GM18517 (cell line): ENCODE measurements around the gene CFLAR.
"Not testable (repeated sequence)": the region's sequence is repeated elsewhere in the genome, so short reads cannot be mapped to it uniquely, and the experiment has no call there.

ENCODE experiments used
- ATAC-seq: cut with Tn5 transposase; IDR thresholded peaks from one replicate; pipeline ENCODE4 v1.9.1; 2021; ENCODE audit warnings: mild to moderate bottlenecking, moderate library complexity; ENCODE audit not compliant: unreplicated experiment

Gene CFLAR

GRCh38 chr2:201174687-201175086 lies 58.7 kb downstream of the CFLAR start:
- no peak for ATAC-seq

DNA sequence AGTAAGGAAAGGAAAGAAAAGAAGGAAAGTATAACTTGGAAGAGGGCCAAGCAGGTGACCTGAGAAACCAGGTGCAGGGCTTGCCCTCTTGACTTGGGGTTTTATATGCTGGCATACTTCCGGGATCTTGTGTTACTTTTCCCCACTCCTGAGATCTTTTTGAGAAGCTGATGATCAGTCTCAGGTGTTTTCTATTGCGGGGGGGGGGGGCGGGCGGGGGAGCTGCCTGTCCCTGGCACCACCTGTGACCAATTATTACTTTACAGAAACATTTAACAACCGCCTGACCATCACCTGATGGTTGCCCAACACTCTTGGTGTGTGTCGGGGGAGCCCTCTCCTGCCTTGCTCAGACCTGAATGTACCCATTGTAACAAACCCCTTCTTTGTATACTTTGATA lies 60.1 kb downstream of the CFLAR start:
- ATAC-seq: no peak

DNA sequence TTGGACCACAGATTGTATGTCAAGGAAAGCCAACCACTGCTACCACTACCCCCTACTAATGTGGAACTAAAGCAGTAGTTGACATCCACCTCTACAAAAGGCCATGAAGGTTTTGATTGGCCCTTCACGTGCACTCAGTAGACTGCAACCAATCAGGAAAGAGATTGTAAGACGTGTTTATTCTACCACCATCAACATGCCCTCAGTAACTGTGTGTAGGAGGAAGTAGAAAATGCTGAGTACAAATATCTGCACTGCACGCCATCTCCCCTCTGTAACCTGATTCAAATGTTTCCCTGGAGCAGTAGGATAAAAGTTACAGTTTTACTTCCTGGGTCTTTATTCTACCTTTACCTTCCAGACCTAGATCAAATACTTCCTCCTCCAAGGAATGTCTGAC lies 64.0 kb downstream of the CFLAR start:
- ATAC-seq: no peak

- ATAC-seq: peak; percentile 74
Measured at GRCh38 chr2:201182650-201183364, 66.8 kb downstream of the CFLAR start, which contains the start of gene CASP10. CASP10 (plus strand) TSS chr2:201183141; CDS start chr2:201185778, 2,637 bp downstream.

DNA sequence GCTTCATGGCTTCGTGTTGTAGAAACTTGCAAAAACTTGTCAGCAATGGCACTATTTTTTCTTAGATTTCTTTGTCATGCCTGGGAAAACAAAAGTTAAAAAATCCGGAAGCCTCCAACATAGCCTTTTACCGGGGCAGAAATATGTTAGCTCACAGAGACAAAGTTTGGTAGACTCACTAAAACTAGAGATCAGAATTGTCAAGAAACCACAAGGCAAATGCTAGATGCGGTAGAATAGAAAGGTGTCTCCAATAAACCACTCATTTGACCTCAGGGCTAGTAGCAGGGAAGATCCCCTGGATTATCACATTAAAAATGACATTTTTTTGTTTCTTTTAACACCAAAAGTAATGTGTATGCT lies 67.4 kb downstream of the CFLAR start:
- ATAC-seq: no peak

GRCh38 chr2:201183835-201184234 lies 67.9 kb downstream of the CFLAR start:
- ATAC-seq: not testable (repeated sequence)

GRCh38 chr2:201184248-201184647 lies 68.3 kb downstream of the CFLAR start:
- not testable (repeated sequence) for ATAC-seq

DNA sequence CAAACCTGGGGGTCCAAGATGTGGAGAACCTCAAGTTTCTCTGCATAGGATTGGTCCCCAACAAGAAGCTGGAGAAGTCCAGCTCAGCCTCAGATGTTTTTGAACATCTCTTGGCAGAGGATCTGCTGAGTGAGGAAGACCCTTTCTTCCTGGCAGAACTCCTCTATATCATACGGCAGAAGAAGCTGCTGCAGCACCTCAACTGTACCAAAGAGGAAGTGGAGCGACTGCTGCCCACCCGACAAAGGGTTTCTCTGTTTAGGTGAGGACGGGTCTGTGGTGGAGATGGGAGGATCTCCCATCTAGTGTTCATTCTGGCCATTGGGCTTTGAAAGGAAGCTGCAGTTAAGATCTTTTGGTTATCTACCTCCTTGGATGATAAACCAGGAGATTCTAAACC lies 69.9 kb downstream of the CFLAR start:
- no peak for ATAC-seq

DNA sequence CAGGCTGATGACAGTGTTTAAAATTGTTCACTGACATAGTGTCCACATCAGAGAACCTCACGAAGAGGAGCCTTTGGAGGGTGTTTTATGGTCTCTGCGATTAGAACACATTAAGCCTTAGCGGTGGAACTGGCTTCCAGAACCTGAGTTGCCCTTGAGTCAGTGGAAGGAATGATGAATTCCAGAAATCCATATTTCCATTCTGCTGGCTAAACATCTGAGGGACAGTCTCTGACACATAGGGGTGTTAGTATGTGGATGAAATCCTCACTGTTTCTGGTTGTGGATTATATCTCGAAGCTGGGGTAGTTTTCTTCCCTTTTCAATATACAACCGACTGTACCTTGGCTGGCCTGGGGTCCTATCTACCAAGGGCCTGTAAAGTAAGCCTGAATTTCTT lies 71.0 kb downstream of the CFLAR start:
- no peak for ATAC-seq

GRCh38 chr2:201188449-201188848 lies 72.5 kb downstream of the CFLAR start:
- no peak for ATAC-seq

DNA sequence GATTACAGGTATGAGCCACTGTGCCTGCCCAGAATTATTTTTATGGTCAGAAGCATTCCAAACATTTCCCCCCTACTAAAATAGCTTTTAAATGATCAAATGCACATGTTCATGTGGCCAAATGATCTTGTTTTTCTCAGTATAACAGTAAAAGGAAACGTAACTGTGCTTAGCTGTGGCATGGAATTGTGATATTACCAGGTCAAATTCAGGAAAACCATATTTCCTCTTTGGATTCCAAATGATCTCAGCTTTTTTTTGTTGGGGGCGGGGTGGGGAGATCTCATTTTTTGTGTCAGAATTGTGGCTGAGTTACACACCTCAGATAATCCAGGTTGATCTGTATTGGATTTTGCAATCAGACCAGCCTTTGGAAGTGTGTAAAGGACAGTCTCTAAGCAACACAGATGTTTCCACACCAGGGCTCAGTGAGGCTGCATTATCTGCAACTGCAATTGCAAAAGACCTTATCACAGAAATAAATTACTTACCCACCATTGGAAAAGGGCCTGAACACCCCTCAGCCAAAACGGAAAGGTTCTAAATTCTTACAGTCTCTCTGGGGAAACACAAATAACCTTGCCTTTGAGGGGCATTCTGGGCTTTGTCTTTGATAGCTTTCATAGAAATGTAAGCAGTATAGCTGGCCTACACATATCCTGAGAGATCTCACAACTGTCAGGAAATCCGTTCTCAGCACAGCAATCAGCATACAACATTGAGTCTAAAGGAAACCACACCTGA lies 75.3 kb downstream of the CFLAR start:
- peak; percentile 37 for ATAC-seq

- peak; percentile 91 for ATAC-seq
Measured at GRCh38 chr2:201194097-201194496, 78.1 kb downstream of the CFLAR start.

DNA sequence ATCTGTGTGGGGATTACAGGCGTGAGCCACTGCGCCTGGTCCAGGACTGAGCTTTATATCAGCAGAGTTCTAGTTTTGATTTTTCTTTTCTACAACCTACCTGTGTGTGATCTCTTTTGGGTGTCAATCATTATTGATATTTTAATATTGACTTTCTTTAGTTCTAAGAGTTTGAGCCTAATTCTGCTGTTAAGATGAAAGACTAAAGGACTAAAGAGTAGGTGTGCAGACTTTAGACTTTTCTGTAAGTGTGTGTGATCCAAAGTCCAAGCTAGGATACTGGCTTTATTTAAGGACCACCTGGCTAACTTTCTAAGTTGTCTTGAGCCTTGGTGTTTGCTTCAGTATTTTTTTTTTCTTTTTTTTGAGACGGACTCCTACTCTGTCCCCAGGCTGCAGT lies 79.4 kb downstream of the CFLAR start:
- no peak for ATAC-seq

- ATAC-seq: no peak
Measured at GRCh38 chr2:201196003-201196402, 80.0 kb downstream of the CFLAR start.

- ATAC-seq: no peak
Measured at GRCh38 chr2:201196803-201197202, 80.8 kb downstream of the CFLAR start.

- no peak for ATAC-seq
Measured at GRCh38 chr2:201197781-201198180, 81.8 kb downstream of the CFLAR start.

GRCh38 chr2:201199847-201200246 lies 83.9 kb downstream of the CFLAR start:
- no peak for ATAC-seq

- no peak for ATAC-seq
Measured at GRCh38 chr2:201200345-201200744, 84.4 kb downstream of the CFLAR start.

DNA sequence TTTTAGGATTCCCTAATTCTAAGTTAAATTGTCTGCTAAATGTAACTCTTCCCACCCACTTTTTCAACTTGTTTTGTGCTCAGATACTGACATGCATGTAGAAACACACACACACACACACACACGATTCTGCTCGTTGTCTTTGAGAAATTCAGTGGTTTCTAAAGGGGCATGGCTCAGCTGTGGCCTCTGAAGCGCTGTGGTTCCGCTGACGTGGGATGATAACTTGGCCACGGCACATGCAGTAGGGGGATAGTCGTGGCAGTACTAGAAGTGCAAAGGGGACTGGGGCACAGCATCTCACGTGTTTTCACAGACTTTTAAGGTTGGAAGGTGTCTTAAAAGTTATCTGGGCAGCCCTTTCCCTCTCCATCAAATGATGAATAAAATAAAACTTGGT lies 85.4 kb downstream of the CFLAR start:
- ATAC-seq: no peak

DNA sequence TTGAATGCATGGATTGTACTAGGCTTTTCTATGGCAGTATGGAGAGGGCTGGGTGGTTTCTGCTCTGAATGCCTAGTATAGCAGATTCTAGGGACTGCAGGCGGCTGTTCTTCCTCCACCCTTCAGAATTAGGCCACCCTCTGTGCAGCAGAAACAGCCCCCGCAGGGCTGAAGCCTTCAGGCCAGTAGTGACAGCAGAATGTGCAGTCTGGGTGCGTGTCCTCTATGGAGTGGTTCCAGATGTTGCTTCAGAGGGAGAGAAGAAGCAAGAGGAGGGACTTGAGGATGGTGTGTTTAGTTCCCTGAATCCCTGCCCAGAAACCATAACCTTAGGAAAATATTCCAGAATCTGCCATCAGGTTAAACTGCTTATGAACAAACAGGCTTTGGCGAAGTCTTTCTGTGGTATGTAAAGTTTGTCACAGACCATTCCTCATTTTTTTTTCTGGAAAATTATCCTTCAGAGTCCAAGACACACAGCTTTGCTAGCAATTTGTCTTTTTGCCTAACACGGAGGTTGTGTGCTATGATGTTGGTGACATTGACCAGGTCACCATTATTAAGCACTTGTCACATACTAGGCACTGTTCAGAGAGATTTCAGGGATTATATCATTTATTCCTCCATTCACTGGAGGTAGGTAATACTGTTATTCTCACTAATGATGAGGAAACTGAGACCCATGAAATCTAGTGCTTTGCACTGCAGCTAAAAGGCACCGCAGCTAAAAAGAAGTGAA lies 88.1 kb downstream of the CFLAR start:
- no peak for ATAC-seq

- ATAC-seq: no peak
Measured at GRCh38 chr2:201204655-201205514, 88.9 kb downstream of the CFLAR start.
